A673 (cell line): ENCODE data around the gene FIP1L1.

Source experiments
- CTCF ChIP-seq: fragments of 300-800, 200-600 bp; sonication (generic); conservative IDR thresholded peaks from 2 replicates; pipeline ENCODE4 v1.5.1; 2017; ENCODE audit warnings: low read depth, mild to moderate bottlenecking, antibody characterized with exemption, low read length, moderate library complexity, mixed read lengths
- EZH2 ChIP-seq: fragments of 200-600 bp; sonication (generic); IDR thresholded peaks from 2 replicates; pipeline ENCODE4 v1.6.1; 2017; ENCODE audit warnings: borderline replicate concordance, low read depth, mild to moderate bottlenecking, mixed read lengths, antibody characterized with exemption, low read length; ENCODE audit not compliant: poor library complexity, severe bottlenecking

- no peak for TF ChIP-seq CTCF
- no peak for TF ChIP-seq EZH2
Observed at GRCh38 chr4:53481586-53481985, 104.1 kb downstream of the FIP1L1 start.
